A549 (cell line): ENCODE measurements around the gene PTH2. TPM values are rescaled to one million over a fixed set of nuclear protein-coding genes. Genes with fewer than 3 reads are reported as not detected.

Experiments used
- ATAC-seq, 2 experiments: fragments of 200-7000 bp in 1 of 2; fragments of >200 bp in 1 of 2; cut with Nextera tagmentation in 1 of 2; cut with Tn5 transposase in 1 of 2; 3 replicates each; pipeline versions ENCODE4 v1.8.0 to v1.9.1; 2018 to 2020; ENCODE audit warnings: mild to moderate bottlenecking in 1 of 2, moderate library complexity in 1 of 2
- CTCF ChIA-PET: fragments of 300-600 bp; sonication (Branson Sonifier 250); formaldehyde crosslinking; extraction: SDS; loops from one replicate; lab custom pipeline; 2021; ENCODE audit warnings: antibody characterized with exemption, inconsistent platforms; lab: Yijun Ruan, JAX
- POLR2A ChIA-PET: fragments of 350-600 bp; formaldehyde crosslinking; extraction: SDS; loops from one replicate; lab custom pipeline; 2021; ENCODE audit warnings: antibody characterized with exemption, inconsistent platforms; lab: Yijun Ruan, JAX
- DNase-seq, 2 experiments: peaks; one replicate each; pipeline versions ENCODE4 v3.0.0 to v3.0.0-alpha.2; 2011 to 2016; ENCODE audit warnings: low read depth in 1 of 2, low spot score in 1 of 2
- FAIRE-seq: peaks from 2 replicates; lab custom pipeline; 2011; peaks lifted over from hg19 to GRCh38; lab: Jason Lieb, UNC
- H3K27ac ChIP-seq, 2 experiments: fragments of >200 bp; sonication (Bioruptor Twin); formaldehyde crosslinking; 3 replicates each; pipeline ENCODE4 v1.5.1; 2016 to 2017
- H3K4me1 ChIP-seq: fragments of >200 bp; sonication (Bioruptor Twin); formaldehyde crosslinking; 3 replicates; pipeline ENCODE4 v1.6.1; 2016
- H3K4me2 ChIP-seq: fragments of >200 bp; sonication (Bioruptor Twin); formaldehyde crosslinking; 3 replicates; pipeline ENCODE4 v1.6.1; 2016
- H3K4me3 ChIP-seq: fragments of >200 bp; sonication (Bioruptor Twin); formaldehyde crosslinking; 3 replicates; pipeline ENCODE4 v1.5.1; 2016
- H3K9me3 ChIP-seq: fragments of >200 bp; sonication (Bioruptor Twin); formaldehyde crosslinking; 3 replicates; pipeline ENCODE4 v1.6.1; 2016
- ATOH8 ChIP-seq: fragments of 250-450 bp; sonication (Bioruptor Pico); IDR thresholded peaks from 2 replicates; pipeline ENCODE4 v1.5.0; 2020; ENCODE audit warnings: low read depth, mild to moderate bottlenecking, moderate library complexity
- BHLHE40 ChIP-seq: IDR thresholded peaks from 2 replicates; pipeline ENCODE4 v1.6.1; 2012; ENCODE audit warnings: low read depth, low read length, inconsistent platforms
- CBX8 ChIP-seq: fragments of 200-600 bp; sonication (generic); IDR thresholded peaks from 2 replicates; pipeline ENCODE4 v1.6.1; 2016
- E2F6 ChIP-seq: IDR thresholded peaks from 2 replicates; pipeline ENCODE4 v1.6.1; 2012; ENCODE audit warnings: low read depth, borderline replicate concordance
- ELK1 ChIP-seq: fragments of 150-350 bp; IDR thresholded peaks from 2 replicates; pipeline ENCODE4 v1.6.1; 2014; ENCODE audit warnings: low read depth, mild to moderate bottlenecking, low read length
- EP300 ChIP-seq, 2 experiments: fragments of >200 bp; sonication (Bioruptor Twin); formaldehyde crosslinking; IDR thresholded peaks; 2 replicates in 1 of 2; 3 replicates in 1 of 2; pipeline ENCODE4 v1.6.1; 2016 to 2017
- GATA3 ChIP-seq: IDR thresholded peaks from 2 replicates; pipeline ENCODE4 v1.6.1; 2012; ENCODE audit warnings: borderline replicate concordance
- HEYL ChIP-seq: fragments of 250-450 bp; sonication (Bioruptor Pico); IDR thresholded peaks from 2 replicates; pipeline ENCODE4 v1.8.0; 2021; ENCODE audit warnings: mild to moderate bottlenecking, moderate library complexity
- HOXB13 ChIP-seq: fragments of 250-450 bp; sonication (Bioruptor Pico); IDR thresholded peaks from 2 replicates; pipeline ENCODE4 v1.5.0; 2020; ENCODE audit warnings: low read depth, mild to moderate bottlenecking, moderate library complexity
- HOXB5 ChIP-seq: fragments of 250-450 bp; sonication (Bioruptor Pico); IDR thresholded peaks from 2 replicates; pipeline ENCODE4 v1.5.0; 2020; ENCODE audit warnings: mild to moderate bottlenecking, moderate library complexity
- KDM1A ChIP-seq: fragments of 200-600 bp; sonication (generic); IDR thresholded peaks from 2 replicates; pipeline ENCODE4 v1.6.1; 2016; ENCODE audit warnings: low read depth, mild to moderate bottlenecking
- KDM5A ChIP-seq: fragments of 200-600 bp; sonication (generic); IDR thresholded peaks from 2 replicates; pipeline ENCODE4 v1.6.1; 2016; ENCODE audit warnings: antibody characterized with exemption, mild to moderate bottlenecking
- MAFK ChIP-seq: fragments of 450-650 bp; IDR thresholded peaks from 2 replicates; pipeline ENCODE4 v1.6.1; 2014; ENCODE audit not compliant: partially characterized antibody
- MAX ChIP-seq: IDR thresholded peaks from 2 replicates; pipeline ENCODE4 v1.6.1; 2012
- NFE2L2 ChIP-seq: fragments of 150-350 bp; conservative IDR thresholded peaks from 2 replicates; pipeline ENCODE4 v1.6.1; 2014; ENCODE audit warnings: low read length
- NPAS2 ChIP-seq: fragments of 250-450 bp; sonication (Bioruptor Pico); IDR thresholded peaks from 2 replicates; pipeline ENCODE4 v1.8.0; 2022; ENCODE audit warnings: mild to moderate bottlenecking, moderate library complexity, borderline replicate concordance
- PBX3 ChIP-seq: IDR thresholded peaks from 2 replicates; pipeline ENCODE4 v1.6.1; 2012
- RAD21 ChIP-seq, 2 experiments: fragments of >200 bp in 1 of 2; sonication (Bioruptor Twin) in 1 of 2; formaldehyde crosslinking in 1 of 2; IDR thresholded peaks in 1 of 2; conservative IDR thresholded peaks in 1 of 2; 2 replicates in 1 of 2; 3 replicates in 1 of 2; pipeline ENCODE4 v1.6.1; 2012 to 2018; ENCODE audit warnings: inconsistent platforms in 1 of 2
- RARB ChIP-seq: fragments of 250-450 bp; sonication (Bioruptor Pico); IDR thresholded peaks from 2 replicates; pipeline ENCODE4 v1.8.0; 2021; ENCODE audit warnings: mild to moderate bottlenecking, moderate library complexity
- SMC3 ChIP-seq: fragments of >200 bp; sonication (Bioruptor Twin); formaldehyde crosslinking; IDR thresholded peaks from 3 replicates; pipeline ENCODE4 v1.6.1; 2018; ENCODE audit warnings: inconsistent platforms
- TP53 ChIP-seq: fragments of 250-450 bp; sonication (Bioruptor Pico); IDR thresholded peaks from 2 replicates; pipeline ENCODE4 v1.5.0; 2021; ENCODE audit warnings: mild to moderate bottlenecking, moderate library complexity
- ZFP36 ChIP-seq: fragments of 450-650 bp; IDR thresholded peaks from 2 replicates; pipeline ENCODE4 v1.6.1; 2014; ENCODE audit warnings: borderline replicate concordance; ENCODE audit not compliant: partially characterized antibody
- ZNF302 ChIP-seq: fragments of 250-450 bp; sonication (Bioruptor Pico); IDR thresholded peaks from 2 replicates; pipeline ENCODE4 v1.9.0; 2021; ENCODE audit warnings: inconsistent platforms, mild to moderate bottlenecking, moderate library complexity
- WGBS: methylation state at CpG from one replicate; pipeline ENCODE4 v1.1.6; 2017; ENCODE audit errors: missing lambda C conversion rate; 5-methylcytosine and 5-hydroxymethylcytosine counted together
- polyA plus RNA-seq, 4 experiments: library from polyadenylated mRNA; depleted of rRNA in 3 of 4; stranded (reverse); fragments of >200 nt; fragmentation: RNase III in 1 of 4; extraction: RNeasy Plus Mini Kit Qiagen cat#74134 plus additional on column Dnase treatment in 1 of 4; gene quantifications; 2 replicates in 3 of 4; 3 replicates in 1 of 4; pipeline ENCODE4 v1.2.3, GENCODE V29; 2011 to 2017

Gene PTH2
- polyA plus RNA-seq, 2 of the 4 experiments (the other 2 are of a cell fraction), result not detected

GRCh38 chr19:49459388-49459787 is 36.1 kb upstream of the PTH2 start:
- Histone ChIP-seq H3K9me3 (no peaks in the 10 kb centered on the region), H3K27ac (0 out of 6 replicates have a peak overlapping the region, but pooled peaks of 1 of the 2 experiments have one; percentile 0), H3K4me1 (peaks cover 11% of the 10 kb centered on the region), H3K4me2 (no peak overlapping the region), H3K4me3 (no peak overlapping the region)
- TF ChIP-seq HOXB5 (CRISPR knock-in tag) (no peak), MAX (no peak), KDM5A (no peak), ELK1 (no peak), GATA3 (no peak), ZFP36 (peak; percentile 60), SMC3 (no peak)
- WGBS, result 90% methylated on average over 12 of the region's 12 CpGs
- ATAC-seq (peak in 1 of 2 experiments; percentile 35; a peak in 3 of 6 replicates), DNase-seq (no peak), FAIRE-seq (no peak)
- CTCF ChIA-PET, result interaction anchor here (0.8 to 12.6 kb wide), 7 partner anchors 13 to 111 kb away, joined by 3 to 97 read pairs (median 6); partner anchors contain the start of gene FLT3LG
- POLR2A ChIA-PET, result no interaction called here

GRCh38 chr19:49458567-49458903 is 35.3 kb upstream of the PTH2 start:
- POLR2A ChIA-PET, result no interaction called here
- H3K4me3 ChIP-seq, result no peak overlapping the region
- 83% methylated on average over 5 of the region's 5 CpGs for WGBS
- TF ChIP-seq KDM1A (no peak), PBX3 (no peak), BHLHE40 (no peak), SMC3 (no peak), NPAS2 (CRISPR knock-in tag) (no peak), RARB (CRISPR knock-in tag) (no peak), EP300 (IDR thresholded peaks at IDR 0.05) (no peak)
- TF ChIP-seq, all 56 proteins: peak for 0
- Histone ChIP-seq H3K4me2 (no peak overlapping the region), H3K27ac (no peak overlapping the region), H3K4me1 (peaks cover 16% of the 10 kb centered on the region), H3K9me3 (no peaks in the 10 kb centered on the region)
- ATAC-seq (no peak), DNase-seq (no peak), FAIRE-seq (no peak)
- CTCF ChIA-PET, result interaction anchor here (0.6 to 12.6 kb wide), 11 partner anchors 13 to 251 kb away, joined by 3 to 97 read pairs (median 4); partner anchors contain the start of gene FLT3LG

GRCh38 chr19:49456326-49456725 is 33.1 kb upstream of the PTH2 start:
- TF ChIP-seq ATOH8 (CRISPR knock-in tag) (no peak), MAX (no peak), HEYL (CRISPR knock-in tag) (no peak), ELK1 (no peak), CBX8 (no peak), E2F6 (no peak), HOXB13 (no peak), MAFK (peak; percentile 80), NFE2L2 (peak; percentile 97), RAD21 (conservative IDR thresholded peaks at IDR 0.05 in 1 of 2, IDR thresholded peaks at IDR 0.05 in 1 of 2) (no peak), ZNF302 (CRISPR knock-in tag) (no peak), TP53 (CRISPR knock-in tag) (no peak)
- CTCF ChIA-PET, result interaction anchor here (1.5 to 19.0 kb wide), 4 partner anchors 15 to 90 kb away, joined by 4 to 244 read pairs (median 92); partner anchors contain the start of genes FLT3LG and KASH5
- DNase-seq, result peak in 1 of 2 experiments; percentile 64
- no peak overlapping the region for H3K4me3 ChIP-seq
- FAIRE-seq, result no peak
- POLR2A ChIA-PET, result no interaction called here
- no peaks in the 10 kb centered on the region for H3K9me3 ChIP-seq
- no peak overlapping the region; the same call in 2 of the 3 replicates for H3K4me2 ChIP-seq
- peaks cover 19% of the 10 kb centered on the region for H3K4me1 ChIP-seq
- WGBS, result 77% methylated on average over 5 of the region's 5 CpGs
- peak overlapping the region in 1 of 2 experiments; percentile 9; a peak in 2 of 6 replicates for H3K27ac ChIP-seq
- ATAC-seq, result no peak
